HEK293 (cell line): ENCODE measurements around the gene PRKAR2B.

ENCODE experiments used
- BCL6B ChIP-seq: fragments of 450-650 bp; formaldehyde crosslinking; IDR thresholded peaks from 2 replicates; pipeline ENCODE4 v1.5.1; 2017; ENCODE audit warnings: missing biosample characterization, missing genetic modification characterization
- GLIS1 ChIP-seq: fragments of 450-650 bp; formaldehyde crosslinking; IDR thresholded peaks from 2 replicates; pipeline ENCODE4 v1.5.1; 2016; ENCODE audit warnings: missing biosample characterization, missing genetic modification characterization
- HOXC10 ChIP-seq: sonication (generic); formaldehyde crosslinking; IDR thresholded peaks from 2 replicates; pipeline ENCODE4 v1.8.1; 2023; ENCODE audit warnings: mild to moderate bottlenecking, missing genetic modification reagents
- HOXD13 ChIP-seq: sonication (generic); formaldehyde crosslinking; IDR thresholded peaks from 2 replicates; pipeline ENCODE4 v1.8.0; 2022; ENCODE audit warnings: missing genetic modification reagents, borderline replicate concordance
- TCF7L2 ChIP-seq: IDR thresholded peaks from 2 replicates; pipeline ENCODE4 v1.6.1; 2011; ENCODE audit warnings: low read depth, mild to moderate bottlenecking, inconsistent platforms, low read length, moderate library complexity, borderline replicate concordance
- TRIM28 ChIP-seq: IDR thresholded peaks from 2 replicates; pipeline ENCODE4 v1.6.1; 2011; ENCODE audit warnings: low read length, control low read depth, borderline replicate concordance
- YY2 ChIP-seq: fragments of 450-650 bp; formaldehyde crosslinking; IDR thresholded peaks from 2 replicates; pipeline ENCODE4 v1.5.1; 2016; ENCODE audit warnings: missing biosample characterization, missing genetic modification characterization
- ZBTB17 ChIP-seq: fragments of 450-650 bp; formaldehyde crosslinking; IDR thresholded peaks from 2 replicates; pipeline ENCODE4 v1.5.1; 2016; ENCODE audit warnings: missing biosample characterization, missing genetic modification characterization
- ZBTB21 ChIP-seq: fragments of 450-650 bp; formaldehyde crosslinking; IDR thresholded peaks from 2 replicates; pipeline ENCODE4 v1.5.1; 2017; ENCODE audit warnings: missing biosample characterization, missing genetic modification characterization
- ZBTB26 ChIP-seq: fragments of 450-650 bp; formaldehyde crosslinking; optimal IDR thresholded peaks from 2 replicates; pipeline ENCODE3; 2016; ENCODE audit warnings: missing biosample characterization, mild to moderate bottlenecking, missing genetic modification characterization
- ZBTB49 ChIP-seq: fragments of 450-650 bp; formaldehyde crosslinking; IDR thresholded peaks from 2 replicates; pipeline ENCODE4 v1.5.1; 2016; ENCODE audit warnings: missing biosample characterization, missing genetic modification characterization, low read depth
- ZNF132 ChIP-seq: fragments of 450-650 bp; formaldehyde crosslinking; IDR thresholded peaks from 2 replicates; pipeline ENCODE4 v1.5.1; 2017; ENCODE audit warnings: missing biosample characterization, missing genetic modification characterization, borderline replicate concordance
- ZNF16 ChIP-seq: fragments of 450-650 bp; formaldehyde crosslinking; IDR thresholded peaks from 2 replicates; pipeline ENCODE4 v1.5.1; 2016; ENCODE audit warnings: low read depth, missing biosample characterization, missing genetic modification characterization
- ZNF214 ChIP-seq: fragments of 450-650 bp; formaldehyde crosslinking; IDR thresholded peaks from 2 replicates; pipeline ENCODE4 v1.5.1; 2017; ENCODE audit warnings: missing biosample characterization, mild to moderate bottlenecking, missing genetic modification characterization, borderline replicate concordance
- ZNF221 ChIP-seq: fragments of 450-650 bp; formaldehyde crosslinking; IDR thresholded peaks from 2 replicates; pipeline ENCODE4 v1.5.1; 2017; ENCODE audit warnings: missing biosample characterization, missing genetic modification characterization, borderline replicate concordance
- ZNF350 ChIP-seq: fragments of 450-650 bp; formaldehyde crosslinking; IDR thresholded peaks from 2 replicates; pipeline ENCODE4 v1.5.0; 2017; ENCODE audit warnings: missing biosample characterization, mild to moderate bottlenecking, missing genetic modification characterization
- ZNF354C ChIP-seq: fragments of 450-650 bp; formaldehyde crosslinking; IDR thresholded peaks from 2 replicates; pipeline ENCODE4 v1.5.1; 2016; ENCODE audit warnings: missing biosample characterization, missing genetic modification characterization, low read depth, borderline replicate concordance
- ZNF416 ChIP-seq: fragments of 450-650 bp; formaldehyde crosslinking; IDR thresholded peaks from 2 replicates; pipeline ENCODE4 v1.5.1; 2016; ENCODE audit warnings: missing biosample characterization, missing genetic modification characterization
- ZNF433 ChIP-seq: fragments of 450-650 bp; formaldehyde crosslinking; IDR thresholded peaks from 2 replicates; pipeline ENCODE4 v1.5.1; 2016; ENCODE audit warnings: missing biosample characterization, missing genetic modification characterization, low read depth
- ZNF514 ChIP-seq: fragments of 450-650 bp; formaldehyde crosslinking; IDR thresholded peaks from 2 replicates; pipeline ENCODE4 v1.5.1; 2016; ENCODE audit warnings: missing biosample characterization, missing genetic modification characterization
- ZNF580 ChIP-seq: fragments of 450-650 bp; formaldehyde crosslinking; IDR thresholded peaks from 2 replicates; pipeline ENCODE4 v1.5.1; 2016; ENCODE audit warnings: missing biosample characterization, missing genetic modification characterization
- ZNF585B ChIP-seq: fragments of 450-650 bp; formaldehyde crosslinking; IDR thresholded peaks from 2 replicates; pipeline ENCODE4 v1.5.1; 2016; ENCODE audit warnings: missing biosample characterization, missing genetic modification characterization
- ZNF610 ChIP-seq: fragments of 450-650 bp; formaldehyde crosslinking; IDR thresholded peaks from 2 replicates; pipeline ENCODE4 v1.5.1; 2016; ENCODE audit warnings: missing biosample characterization, missing genetic modification characterization, borderline replicate concordance
- ZNF664 ChIP-seq: fragments of 450-650 bp; formaldehyde crosslinking; IDR thresholded peaks from 2 replicates; pipeline ENCODE4 v1.5.1; 2016; ENCODE audit warnings: missing biosample characterization, missing genetic modification characterization
- ZNF692 ChIP-seq: fragments of 450-650 bp; formaldehyde crosslinking; IDR thresholded peaks from 2 replicates; pipeline ENCODE4 v1.5.1; 2016; ENCODE audit warnings: missing biosample characterization, missing genetic modification characterization
- ZNF701 ChIP-seq: fragments of 450-650 bp; formaldehyde crosslinking; IDR thresholded peaks from 2 replicates; pipeline ENCODE4 v1.5.1; 2016; ENCODE audit warnings: missing biosample characterization, missing genetic modification characterization
- TF ChIP-seq, protein P1 (sequence below): fragments of 450-650 bp; formaldehyde crosslinking; IDR thresholded peaks from 2 replicates; pipeline ENCODE4 v1.5.1; 2016; ENCODE audit warnings: missing biosample characterization, missing genetic modification characterization
- TF ChIP-seq, protein P2 (sequence below): fragments of 450-650 bp; formaldehyde crosslinking; IDR thresholded peaks from 2 replicates; pipeline ENCODE4 v1.5.1; 2016; ENCODE audit warnings: missing biosample characterization, missing genetic modification characterization

The PRKAR2B gene

DNA sequence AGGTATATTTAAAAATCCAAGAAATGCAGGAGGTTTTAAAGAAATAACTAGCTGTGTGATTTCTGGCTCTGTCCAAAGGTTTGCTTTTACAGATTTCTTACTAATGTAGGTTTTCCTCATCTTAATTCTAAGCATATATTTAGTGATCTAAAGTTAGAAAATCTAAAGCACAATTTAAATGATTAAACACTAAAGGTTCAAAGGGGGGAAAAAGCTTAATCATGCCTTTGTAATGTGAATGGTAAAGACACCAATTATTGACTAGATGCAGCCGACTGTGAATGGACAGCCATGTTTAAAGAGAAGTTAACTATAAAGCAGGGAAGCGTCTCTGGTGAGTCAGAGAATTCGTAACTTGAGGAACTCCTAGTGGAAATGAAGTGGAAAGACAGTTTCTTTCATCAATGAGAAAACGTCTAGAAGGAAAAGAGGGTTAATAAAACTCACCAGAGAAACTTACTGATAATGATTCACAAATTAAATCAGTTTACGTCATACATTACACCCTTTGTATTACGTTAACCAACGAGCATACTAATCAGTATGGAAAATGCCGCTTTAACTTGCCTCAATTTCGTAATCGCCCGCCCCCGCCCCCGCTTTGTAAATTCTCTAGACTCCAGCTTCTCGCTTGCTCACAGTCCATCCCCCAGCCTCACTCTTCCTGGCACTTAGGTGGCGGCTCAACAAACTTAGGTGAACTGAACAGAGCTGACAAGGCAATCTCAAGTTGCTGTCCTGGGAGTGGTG, 123.2 kb downstream of the PRKAR2B start (continued):
- no peak for TF ChIP-seq ZNF221 (tag by site-specific recombination)
- TF ChIP-seq ZBTB26, result no peak
- TF ChIP-seq ZNF580, result no peak
- no peak for TF ChIP-seq ZNF610 (tag by site-specific recombination)
- TF ChIP-seq ZBTB21, result peak; percentile 98
- TF ChIP-seq ZNF692 (tag by site-specific recombination), result peak; percentile 93
- TF ChIP-seq ZNF701 (tag by site-specific recombination), result no peak
- TF ChIP-seq ZNF514 (tag by site-specific recombination), result no peak
- no peak for TF ChIP-seq ZBTB17 (tag by site-specific recombination)
- no peak for TF ChIP-seq ZNF664 (tag by site-specific recombination)
- no peak for TF ChIP-seq ZNF132
- TF ChIP-seq TRIM28, result no peak
- no peak for TF ChIP-seq ZNF585B
- TF ChIP-seq GLIS1, result no peak
- TF ChIP-seq, protein P1, sequence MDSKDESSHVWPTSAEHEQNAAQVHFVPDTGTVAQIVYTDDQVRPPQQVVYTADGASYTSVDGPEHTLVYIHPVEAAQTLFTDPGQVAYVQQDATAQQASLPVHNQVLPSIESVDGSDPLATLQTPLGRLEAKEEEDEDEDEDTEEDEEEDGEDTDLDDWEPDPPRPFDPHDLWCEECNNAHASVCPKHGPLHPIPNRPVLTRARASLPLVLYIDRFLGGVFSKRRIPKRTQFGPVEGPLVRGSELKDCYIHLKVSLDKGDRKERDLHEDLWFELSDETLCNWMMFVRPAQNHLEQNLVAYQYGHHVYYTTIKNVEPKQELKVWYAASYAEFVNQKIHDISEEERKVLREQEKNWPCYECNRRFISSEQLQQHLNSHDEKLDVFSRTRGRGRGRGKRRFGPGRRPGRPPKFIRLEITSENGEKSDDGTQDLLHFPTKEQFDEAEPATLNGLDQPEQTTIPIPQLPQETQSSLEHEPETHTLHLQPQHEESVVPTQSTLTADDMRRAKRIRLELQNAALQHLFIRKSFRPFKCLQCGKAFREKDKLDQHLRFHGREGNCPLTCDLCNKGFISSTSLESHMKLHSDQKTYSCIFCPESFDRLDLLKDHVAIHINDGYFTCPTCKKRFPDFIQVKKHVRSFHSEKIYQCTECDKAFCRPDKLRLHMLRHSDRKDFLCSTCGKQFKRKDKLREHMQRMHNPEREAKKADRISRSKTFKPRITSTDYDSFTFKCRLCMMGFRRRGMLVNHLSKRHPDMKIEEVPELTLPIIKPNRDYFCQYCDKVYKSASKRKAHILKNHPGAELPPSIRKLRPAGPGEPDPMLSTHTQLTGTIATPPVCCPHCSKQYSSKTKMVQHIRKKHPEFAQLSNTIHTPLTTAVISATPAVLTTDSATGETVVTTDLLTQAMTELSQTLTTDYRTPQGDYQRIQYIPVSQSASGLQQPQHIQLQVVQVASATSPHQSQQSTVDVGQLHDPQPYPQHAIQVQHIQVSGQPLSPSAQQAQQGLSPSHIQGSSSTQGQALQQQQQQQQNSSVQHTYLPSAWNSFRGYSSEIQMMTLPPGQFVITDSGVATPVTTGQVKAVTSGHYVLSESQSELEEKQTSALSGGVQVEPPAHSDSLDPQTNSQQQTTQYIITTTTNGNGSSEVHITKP (tag by site-specific recombination), result peak; percentile 63
- no peak for TF ChIP-seq ZNF16 (tag by site-specific recombination)
- no peak for TF ChIP-seq BCL6B (tag by site-specific recombination)
- no peak for TF ChIP-seq HOXD13 (CRISPR knock-in tag)
- TF ChIP-seq, protein P2, sequence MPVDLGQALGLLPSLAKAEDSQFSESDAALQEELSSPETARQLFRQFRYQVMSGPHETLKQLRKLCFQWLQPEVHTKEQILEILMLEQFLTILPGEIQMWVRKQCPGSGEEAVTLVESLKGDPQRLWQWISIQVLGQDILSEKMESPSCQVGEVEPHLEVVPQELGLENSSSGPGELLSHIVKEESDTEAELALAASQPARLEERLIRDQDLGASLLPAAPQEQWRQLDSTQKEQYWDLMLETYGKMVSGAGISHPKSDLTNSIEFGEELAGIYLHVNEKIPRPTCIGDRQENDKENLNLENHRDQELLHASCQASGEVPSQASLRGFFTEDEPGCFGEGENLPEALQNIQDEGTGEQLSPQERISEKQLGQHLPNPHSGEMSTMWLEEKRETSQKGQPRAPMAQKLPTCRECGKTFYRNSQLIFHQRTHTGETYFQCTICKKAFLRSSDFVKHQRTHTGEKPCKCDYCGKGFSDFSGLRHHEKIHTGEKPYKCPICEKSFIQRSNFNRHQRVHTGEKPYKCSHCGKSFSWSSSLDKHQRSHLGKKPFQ, result no peak
- no peak for TF ChIP-seq HOXC10 (CRISPR knock-in tag)
- TF ChIP-seq YY2 (tag by site-specific recombination), result no peak
- TF ChIP-seq ZNF350 (tag by site-specific recombination), result no peak
- TF ChIP-seq TCF7L2, result no peak; the same call in 1 of the 2 replicates
- TF ChIP-seq ZNF354C (tag by site-specific recombination), result no peak
- no peak for TF ChIP-seq ZBTB49
- no peak for TF ChIP-seq ZNF214 (tag by site-specific recombination)
- no peak for TF ChIP-seq ZNF416
- TF ChIP-seq ZNF433 (tag by site-specific recombination), result no peak
